Uterus (tissue), 4 donors: Measurements from ENCODE around the gene ADGRL2. TPM values are rescaled to one million over a fixed set of nuclear protein-coding genes. Genes with fewer than 3 reads are reported as not detected.
"Not testable (repeated sequence)": the region's sequence is repeated elsewhere in the genome, so short reads cannot be mapped to it uniquely, and the experiment has no call there.

Experiments
- DNase-seq, 2 donors: peaks; one replicate each; pipeline ENCODE4 v3.0.0-alpha.2; 2019 to 2020
- H3K27ac ChIP-seq, 2 donors: fragments of 200-600 bp; sonication (generic); 1 replicate in 1 of 2; 2 replicates in 1 of 2; pipeline ENCODE4 v1.5.1; 2016 to 2018
- H3K27me3 ChIP-seq, 2 donors: fragments of 200-600 bp; sonication (generic); one replicate each; pipeline ENCODE4 v1.5.1; 2018 to 2019; ENCODE audit warnings: control low read depth in 1 of 2
- H3K36me3 ChIP-seq, 2 donors: fragments of 200-600 bp; sonication (generic); one replicate each; pipeline ENCODE4 v1.5.1; 2019; ENCODE audit warnings: control low read depth in 1 of 2
- H3K4me1 ChIP-seq, 2 donors: fragments of 200-600 bp; sonication (generic); one replicate each; pipeline ENCODE4 v1.5.1; 2018 to 2019; ENCODE audit warnings: control low read depth in 1 of 2
- H3K4me3 ChIP-seq, 2 donors: fragments of 200-600 bp; sonication (generic); 1 replicate in 1 of 2; 2 replicates in 1 of 2; pipeline ENCODE4 v1.5.1; 2018 to 2019; ENCODE audit warnings: mild to moderate bottlenecking in 1 of 2
- H3K9me3 ChIP-seq, 2 donors: fragments of 200-600 bp; sonication (generic); one replicate each; pipeline ENCODE4 v1.5.1; 2019; ENCODE audit warnings: control low read depth in 1 of 2
- CTCF ChIP-seq, 4 experiments: fragments of 200-600 bp in 2 of 4; fragments of 450-650 bp in 2 of 4; sonication (generic) in 2 of 4; IDR thresholded peaks; one replicate each; pipeline ENCODE4 v1.5.1; 2016 to 2019; ENCODE audit warnings: antibody characterized with exemption in 4 of 4, mild to moderate bottlenecking in 2 of 4, moderate library complexity in 1 of 4
- POLR2A ChIP-seq, 2 donors: fragments of 450-650 bp; IDR thresholded peaks; one replicate each; pipeline ENCODE4 v1.6.1; 2016; ENCODE audit warnings: antibody characterized with exemption in 2 of 2, mild to moderate bottlenecking in 1 of 2, moderate library complexity in 1 of 2
- intact Hi-C: fragments of 100-400 bp; cut with DNase I; formaldehyde crosslinking; loops from one replicate; pipeline ENCODE4 v1.15.1; 2023; ENCODE audit warnings: low total_unique reads
- total RNA-seq, 4 donors: library from RNA; depleted of rRNA in 3 of 4; stranded (reverse); fragments of >200 nt in 3 of 4; gene quantifications; one replicate each; pipeline versions ENCODE4 v1.1.0 to v1.2.4, GENCODE V29; 2014 to 2023
- donor health status: DM: yes; HTN: yes; CAD: no.

The ADGRL2 gene
- total RNA-seq, 4 donors from 2014 or later = 29.1 to 200 (median 50.7) TPM

GRCh38 chr1:81850495-81850894, 49.8 kb downstream of the ADGRL2 start:
- Histone ChIP-seq H3K9me3 (no peaks in the 10 kb centered on the region), H3K4me1 (no peaks in the 10 kb centered on the region), H3K27ac (no peak overlapping the region), H3K27me3 (no peaks in the 10 kb centered on the region), H3K4me3 (no peak overlapping the region), H3K36me3 (no peaks in the 10 kb centered on the region)
- TF ChIP-seq POLR2A (IDR thresholded peaks at IDR 0.05) (no peak), CTCF (IDR thresholded peaks at IDR 0.05) (no peak)
- intact Hi-C loops = no loop called here
- DNase-seq = no peak

GRCh38 chr1:81851217-81851616, 50.5 kb downstream of the ADGRL2 start:
- H3K4me1 ChIP-seq = no peaks in the 10 kb centered on the region
- intact Hi-C loops = no loop called here
- H3K27me3 ChIP-seq = no peaks in the 10 kb centered on the region
- TF ChIP-seq POLR2A (IDR thresholded peaks at IDR 0.05) (no peak), CTCF (IDR thresholded peaks at IDR 0.05) (no peak)
- DNase-seq = no peak
- no peak overlapping the region for H3K27ac ChIP-seq
- H3K36me3 ChIP-seq = no peaks in the 10 kb centered on the region
- H3K4me3 ChIP-seq = no peak overlapping the region
- no peaks in the 10 kb centered on the region for H3K9me3 ChIP-seq

- intact Hi-C loops = no loop called here
These were observed 52.2 kb downstream of the ADGRL2 start for GRCh38 chr1:81852961-81853360.

GRCh38 chr1:81867235-81867634, 66.5 kb downstream of the ADGRL2 start:
- Histone ChIP-seq H3K27ac (no peak overlapping the region), H3K4me1 (peaks cover 0 to 3% of the 10 kb centered on the region in 2 donors), H3K4me3 (no peak overlapping the region), H3K27me3 (no peaks in the 10 kb centered on the region), H3K36me3 (no peaks in the 10 kb centered on the region), H3K9me3 (no peaks in the 10 kb centered on the region)
- intact Hi-C loops = no loop called here
- no peak for TF ChIP-seq POLR2A (IDR thresholded peaks at IDR 0.05)
- no peak for TF ChIP-seq CTCF (IDR thresholded peaks at IDR 0.05)
- DNase-seq = no peak

More at GRCh38 chr1:81852961-81853360, 52.2 kb downstream of the ADGRL2 start:
- TF ChIP-seq CTCF (IDR thresholded peaks at IDR 0.05) (no peak), POLR2A (IDR thresholded peaks at IDR 0.05) (no peak)
- Histone ChIP-seq H3K9me3 (no peaks in the 10 kb centered on the region), H3K36me3 (no peaks in the 10 kb centered on the region), H3K4me1 (no peaks in the 10 kb centered on the region), H3K27ac (no peak overlapping the region), H3K4me3 (no peak overlapping the region), H3K27me3 (no peaks in the 10 kb centered on the region)
- DNase-seq = no peak

- intact Hi-C loops = no loop called here
- H3K36me3 ChIP-seq = no peaks in the 10 kb centered on the region
- no peak overlapping the region for H3K4me3 ChIP-seq
- H3K4me1 ChIP-seq = peaks cover 0 to 3% of the 10 kb centered on the region in 2 donors
- TF ChIP-seq POLR2A (IDR thresholded peaks at IDR 0.05) (no peak), CTCF (IDR thresholded peaks at IDR 0.05) (no peak)
- H3K27ac ChIP-seq = no peak overlapping the region
- H3K27me3 ChIP-seq = no peaks in the 10 kb centered on the region
- H3K9me3 ChIP-seq = no peaks in the 10 kb centered on the region
- no peak for DNase-seq
These were observed 68.6 kb downstream of the ADGRL2 start for GRCh38 chr1:81869307-81869706.

- H3K36me3 ChIP-seq, DNase-seq, H3K27me3 ChIP-seq, H3K9me3 ChIP-seq, H3K4me3 ChIP-seq, H3K27ac ChIP-seq, intact Hi-C loops, H3K4me1 ChIP-seq: not testable (repeated sequence)
These were observed 70.4 kb downstream of the ADGRL2 start for GRCh38 chr1:81871091-81871490.
